ENCODE measurements around the gene VPS52.
A peak's percentile ranks its signal among the peaks of the same experiment; 100 is the strongest.

VPS52 gene

DNA sequence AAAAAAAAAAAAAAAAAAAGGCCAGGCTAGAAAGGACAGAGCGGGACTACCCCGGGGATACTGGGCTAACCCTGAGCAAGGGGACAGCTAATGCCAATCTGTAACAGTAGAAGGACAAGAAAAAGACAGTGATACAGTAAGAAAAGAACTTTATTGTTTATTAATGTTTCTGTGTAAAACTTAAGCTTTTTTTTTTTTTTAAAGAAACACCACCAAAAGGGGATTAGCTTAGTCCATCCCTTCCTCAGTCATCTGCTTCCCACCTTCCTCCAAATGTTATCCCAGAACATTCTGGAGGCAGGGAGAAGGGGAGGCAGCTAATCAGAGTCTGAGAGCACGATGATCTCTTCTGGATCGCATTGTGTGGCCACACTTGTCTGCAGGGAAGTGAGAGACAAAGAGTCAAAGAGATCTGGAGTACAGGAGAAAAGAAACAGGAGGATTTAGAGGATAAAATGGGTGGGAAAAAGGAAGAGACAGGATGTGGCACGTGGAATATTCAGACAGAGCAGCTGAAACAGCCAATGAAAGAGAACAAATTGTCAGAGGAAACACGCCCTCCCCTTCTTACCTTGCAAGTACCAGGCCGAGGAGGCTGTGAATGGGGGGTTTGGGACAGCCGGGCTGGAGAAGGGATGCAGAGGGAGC lies 46.9 kb upstream of the VPS52 start:
- no peak overlapping the region for H2AFZ ChIP-seq
- peak overlapping the region; percentile 84 for H3K4me3 ChIP-seq (ENCODE audit: low read depth, low read length)
- H3K27ac ChIP-seq, result peak overlapping the region; percentile 86
- TF ChIP-seq, protein P1, sequence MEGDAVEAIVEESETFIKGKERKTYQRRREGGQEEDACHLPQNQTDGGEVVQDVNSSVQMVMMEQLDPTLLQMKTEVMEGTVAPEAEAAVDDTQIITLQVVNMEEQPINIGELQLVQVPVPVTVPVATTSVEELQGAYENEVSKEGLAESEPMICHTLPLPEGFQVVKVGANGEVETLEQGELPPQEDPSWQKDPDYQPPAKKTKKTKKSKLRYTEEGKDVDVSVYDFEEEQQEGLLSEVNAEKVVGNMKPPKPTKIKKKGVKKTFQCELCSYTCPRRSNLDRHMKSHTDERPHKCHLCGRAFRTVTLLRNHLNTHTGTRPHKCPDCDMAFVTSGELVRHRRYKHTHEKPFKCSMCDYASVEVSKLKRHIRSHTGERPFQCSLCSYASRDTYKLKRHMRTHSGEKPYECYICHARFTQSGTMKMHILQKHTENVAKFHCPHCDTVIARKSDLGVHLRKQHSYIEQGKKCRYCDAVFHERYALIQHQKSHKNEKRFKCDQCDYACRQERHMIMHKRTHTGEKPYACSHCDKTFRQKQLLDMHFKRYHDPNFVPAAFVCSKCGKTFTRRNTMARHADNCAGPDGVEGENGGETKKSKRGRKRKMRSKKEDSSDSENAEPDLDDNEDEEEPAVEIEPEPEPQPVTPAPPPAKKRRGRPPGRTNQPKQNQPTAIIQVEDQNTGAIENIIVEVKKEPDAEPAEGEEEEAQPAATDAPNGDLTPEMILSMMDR (IDR thresholded peaks at IDR 0.05), result no peak
- peaks cover 51% of the 10 kb centered on the region for H3K4me1 ChIP-seq
- no peaks in the 10 kb centered on the region for H3K27me3 ChIP-seq (ENCODE audit: control insufficient read depth, insufficient read depth, low read length)
- peak overlapping the region; percentile 78 for H3K4me2 ChIP-seq (ENCODE audit: low read length)
- no peaks in the 10 kb centered on the region for H3K9me3 ChIP-seq (ENCODE audit: control insufficient read depth, low read length)
- no peak overlapping the region for H3K9ac ChIP-seq
- peaks cover 7% of the 10 kb centered on the region for H3K79me2 ChIP-seq
- H3K36me3 ChIP-seq (ENCODE audit: control insufficient read depth, insufficient read depth, low read length), result no peaks in the 10 kb centered on the region

DNA sequence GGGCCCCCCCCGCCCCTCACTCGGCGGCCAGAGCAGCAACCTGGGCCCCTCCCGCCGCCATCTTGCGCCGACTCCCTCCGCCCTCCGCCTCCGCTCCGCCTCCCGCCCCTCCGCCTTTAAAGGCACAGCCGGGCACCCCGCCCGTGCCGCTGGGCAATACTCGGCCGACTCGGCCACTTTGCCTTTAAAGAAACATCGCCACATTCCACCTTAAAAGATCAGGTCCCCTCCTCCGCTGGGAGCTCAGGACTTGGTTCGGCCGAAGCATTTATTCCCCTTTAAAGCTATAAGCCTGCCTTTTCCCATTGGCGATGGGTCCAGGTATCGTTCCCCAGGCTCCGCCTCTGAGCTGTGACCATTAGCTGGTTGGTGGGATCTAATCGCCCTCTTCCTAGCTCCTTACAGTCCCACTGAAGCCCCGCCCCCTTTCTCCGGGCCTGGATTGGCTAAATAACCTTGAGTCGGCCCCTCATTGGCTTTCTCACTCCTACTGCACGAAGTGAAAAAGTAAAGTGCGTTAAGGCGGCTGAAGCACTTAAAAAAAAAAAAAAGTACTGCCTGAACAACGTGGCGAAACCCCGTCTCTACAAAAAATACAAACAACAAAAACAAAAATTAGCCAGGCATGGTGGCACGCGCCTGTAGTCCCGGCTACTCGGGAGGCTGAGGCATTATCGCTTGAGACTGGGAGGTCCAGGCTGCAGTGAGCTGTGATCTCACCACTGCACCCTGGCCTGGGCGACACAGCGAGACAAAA lies 46.2 kb upstream of the VPS52 start, which contains the start of gene ZBTB22:
Gene ZBTB22 (minus strand): TSS at position 76 of the 757 bp plus-strand sequence. CDS start 828 bp downstream, outside the sequence.
- no peaks in the 10 kb centered on the region for H3K36me3 ChIP-seq (ENCODE audit: control insufficient read depth, insufficient read depth, low read length)
- H3K9me3 ChIP-seq (ENCODE audit: control insufficient read depth, low read length), result no peaks in the 10 kb centered on the region
- peak within 1 kb of the TSS; percentile 86 for H3K27ac ChIP-seq
- H3K4me1 ChIP-seq, result peaks cover 51% of the 10 kb centered on the region
- peak within 1 kb of the TSS; percentile 61 for H2AFZ ChIP-seq
- H3K27me3 ChIP-seq (ENCODE audit: control insufficient read depth, insufficient read depth, low read length), result no peaks in the 10 kb centered on the region
- peak within 1 kb of the TSS; percentile 78 for H3K4me2 ChIP-seq (ENCODE audit: low read length)
- peaks cover 7% of the 10 kb centered on the region for H3K79me2 ChIP-seq
- TF ChIP-seq, protein P1 (IDR thresholded peaks at IDR 0.05), result no peak
- peak within 1 kb of the TSS; percentile 84 for H3K4me3 ChIP-seq (ENCODE audit: low read depth, low read length)
- no peak within 1 kb of the TSS for H3K9ac ChIP-seq

DNA sequence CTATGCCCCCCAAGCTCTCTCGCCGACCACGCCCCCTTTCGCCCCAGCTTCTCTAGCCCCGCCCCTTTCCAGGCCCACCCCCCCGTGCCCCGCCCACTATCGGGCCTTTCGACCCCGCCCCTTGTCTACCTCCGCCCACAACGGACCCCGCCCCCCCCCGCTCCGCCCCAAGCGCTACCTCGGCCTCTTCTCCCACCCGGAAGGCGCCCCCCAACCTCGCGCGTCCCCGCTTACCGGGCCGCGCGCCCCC lies 45.7 kb upstream of the VPS52 start:
- Histone ChIP-seq H3K9ac (no peak overlapping the region), H3K27ac (peak overlapping the region; percentile 86)
- TF ChIP-seq, protein P1 (IDR thresholded peaks at IDR 0.05), result no peak

DNA sequence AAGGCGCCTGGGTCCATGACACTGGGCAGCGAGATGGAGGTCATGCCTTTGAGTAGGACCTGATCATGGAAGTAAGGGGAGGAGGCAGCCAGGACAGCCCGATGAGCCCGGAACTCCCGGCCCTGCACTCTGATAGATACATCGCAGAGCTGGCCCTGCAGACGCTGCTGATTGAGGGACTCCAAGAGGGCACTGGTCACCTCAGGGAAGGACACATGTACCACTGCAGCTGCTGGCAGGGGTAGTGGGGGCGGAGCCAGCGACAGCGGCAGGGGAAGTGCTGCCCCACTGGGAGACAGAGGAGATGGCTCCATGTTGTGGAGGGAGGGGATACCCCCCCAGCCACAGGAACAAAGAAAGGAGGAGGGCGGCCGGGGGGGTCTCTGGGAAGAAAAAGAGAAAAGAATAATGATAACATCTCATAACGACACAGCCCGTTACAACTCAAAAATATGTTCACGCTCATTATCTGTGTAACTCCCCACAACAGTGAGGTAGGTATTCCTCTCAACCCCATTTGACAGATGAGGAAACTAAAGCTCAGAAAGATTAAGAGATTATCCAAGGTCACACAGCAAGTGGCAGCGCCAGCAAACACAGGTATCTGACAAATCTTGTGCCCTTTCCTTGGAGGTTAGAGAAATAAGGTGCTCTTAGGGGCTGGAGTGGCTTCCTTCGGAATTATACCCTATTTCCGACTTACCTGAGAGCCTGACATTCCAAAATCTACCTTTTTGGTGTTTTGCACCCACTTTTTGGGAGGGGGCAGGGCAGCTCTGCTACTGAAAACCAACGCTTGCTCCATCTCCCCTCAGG lies 45.1 kb upstream of the VPS52 start:
- peaks cover 49% of the 10 kb centered on the region for H3K4me1 ChIP-seq
- TF ChIP-seq, protein P1 (IDR thresholded peaks at IDR 0.05), result no peak
- H3K4me3 ChIP-seq (ENCODE audit: low read depth, low read length), result peak overlapping the region; percentile 22
- no peaks in the 10 kb centered on the region for H3K27me3 ChIP-seq (ENCODE audit: control insufficient read depth, insufficient read depth, low read length)
- H3K9ac ChIP-seq, result no peak overlapping the region
- no peak overlapping the region for H2AFZ ChIP-seq
- peak overlapping the region; percentile 54 for H3K4me2 ChIP-seq (ENCODE audit: low read length)
- H3K9me3 ChIP-seq (ENCODE audit: control insufficient read depth, low read length), result no peaks in the 10 kb centered on the region
- peak overlapping the region; percentile 57 for H3K27ac ChIP-seq
- H3K79me2 ChIP-seq, result peaks cover 4% of the 10 kb centered on the region
- H3K36me3 ChIP-seq (ENCODE audit: control insufficient read depth, insufficient read depth, low read length), result no peaks in the 10 kb centered on the region

More for the DNA sequence above, 45.7 kb upstream of the VPS52 start:
- H3K36me3 ChIP-seq (ENCODE audit: control insufficient read depth, insufficient read depth, low read length), result no peaks in the 10 kb centered on the region
- no peaks in the 10 kb centered on the region for H3K9me3 ChIP-seq (ENCODE audit: control insufficient read depth, low read length)
- peak overlapping the region; percentile 84 for H3K4me3 ChIP-seq (ENCODE audit: low read depth, low read length)
- H3K4me2 ChIP-seq (ENCODE audit: low read length), result peak overlapping the region; percentile 54
- peaks cover 7% of the 10 kb centered on the region for H3K79me2 ChIP-seq
- H2AFZ ChIP-seq, result no peak overlapping the region
- peaks cover 51% of the 10 kb centered on the region for H3K4me1 ChIP-seq
- no peaks in the 10 kb centered on the region for H3K27me3 ChIP-seq (ENCODE audit: control insufficient read depth, insufficient read depth, low read length)

Data from parathyroid adenoma (tissue), 2 donors.